Measurements from ENCODE around the gene GPR18. TPM values are rescaled to one million over a fixed set of nuclear protein-coding genes. Genes with fewer than 3 reads are reported as not detected.

GPR18 gene
- total RNA-seq, 1 donor from 2014 or later, result not detected

DNA sequence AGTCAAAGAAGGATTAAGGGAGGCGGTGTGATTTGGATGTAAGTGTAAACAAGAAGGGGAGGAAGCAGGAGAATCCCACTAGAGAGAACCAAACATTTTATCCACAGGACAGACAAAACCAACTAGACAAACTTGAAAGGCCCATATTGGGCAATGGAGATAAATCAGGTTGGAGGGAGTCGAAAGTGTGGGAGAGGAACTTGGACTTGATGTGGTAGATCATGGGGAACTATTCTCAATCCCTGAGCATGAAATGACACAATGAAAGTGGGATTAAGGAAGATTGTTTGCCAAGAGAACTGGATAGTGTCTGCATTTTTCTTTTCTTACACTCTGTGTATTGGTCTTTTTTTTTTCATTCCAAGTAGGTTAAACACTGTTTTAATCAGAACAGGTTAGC is 31.1 kb upstream of the GPR18 start:
- DNase-seq (ENCODE audit: low spot score), result no peak
- H3K4me1 ChIP-seq, result no peaks in the 10 kb centered on the region
- peaks cover 2% of the 10 kb centered on the region for H3K36me3 Mint-ChIP-seq
- peaks cover 2% of the 10 kb centered on the region for H3K27me3 Mint-ChIP-seq (ENCODE audit: insufficient read depth, low read depth)
- no peak overlapping the region for H3K4me3 Mint-ChIP-seq
- TF ChIP-seq, protein P1, sequence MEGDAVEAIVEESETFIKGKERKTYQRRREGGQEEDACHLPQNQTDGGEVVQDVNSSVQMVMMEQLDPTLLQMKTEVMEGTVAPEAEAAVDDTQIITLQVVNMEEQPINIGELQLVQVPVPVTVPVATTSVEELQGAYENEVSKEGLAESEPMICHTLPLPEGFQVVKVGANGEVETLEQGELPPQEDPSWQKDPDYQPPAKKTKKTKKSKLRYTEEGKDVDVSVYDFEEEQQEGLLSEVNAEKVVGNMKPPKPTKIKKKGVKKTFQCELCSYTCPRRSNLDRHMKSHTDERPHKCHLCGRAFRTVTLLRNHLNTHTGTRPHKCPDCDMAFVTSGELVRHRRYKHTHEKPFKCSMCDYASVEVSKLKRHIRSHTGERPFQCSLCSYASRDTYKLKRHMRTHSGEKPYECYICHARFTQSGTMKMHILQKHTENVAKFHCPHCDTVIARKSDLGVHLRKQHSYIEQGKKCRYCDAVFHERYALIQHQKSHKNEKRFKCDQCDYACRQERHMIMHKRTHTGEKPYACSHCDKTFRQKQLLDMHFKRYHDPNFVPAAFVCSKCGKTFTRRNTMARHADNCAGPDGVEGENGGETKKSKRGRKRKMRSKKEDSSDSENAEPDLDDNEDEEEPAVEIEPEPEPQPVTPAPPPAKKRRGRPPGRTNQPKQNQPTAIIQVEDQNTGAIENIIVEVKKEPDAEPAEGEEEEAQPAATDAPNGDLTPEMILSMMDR (IDR thresholded peaks at IDR 0.05), result no peak
- TF ChIP-seq EZH2phosphoT487 (IDR thresholded peaks at IDR 0.05), result no peak
- TF ChIP-seq EZH2 (IDR thresholded peaks at IDR 0.05), result no peak
- H3K27ac Mint-ChIP-seq, result no peak overlapping the region
- no peaks in the 10 kb centered on the region for H3K36me3 ChIP-seq
- H3K9me3 ChIP-seq (ENCODE audit: low read depth), result no peaks in the 10 kb centered on the region
- H3K27ac ChIP-seq, result no peak overlapping the region
- no peaks in the 10 kb centered on the region for H3K27me3 ChIP-seq
- H3K4me1 Mint-ChIP-seq, result no peaks in the 10 kb centered on the region
- H3K9ac ChIP-seq, result no peak overlapping the region
- H3K4me3 ChIP-seq, result no peak overlapping the region
- H3K79me2 ChIP-seq (ENCODE audit: low read depth), result no peaks in the 10 kb centered on the region
- no peaks in the 10 kb centered on the region for H3F3A ChIP-seq (ENCODE audit: low read depth)
- H2AFZ ChIP-seq (replicated peaks), result no peak overlapping the region
- H3K9me3 Mint-ChIP-seq, result no peaks in the 10 kb centered on the region
- no peak overlapping the region for H3K4me2 ChIP-seq
- H4K20me1 ChIP-seq (ENCODE audit: low read depth), result peaks cover 9% of the 10 kb centered on the region

DNA sequence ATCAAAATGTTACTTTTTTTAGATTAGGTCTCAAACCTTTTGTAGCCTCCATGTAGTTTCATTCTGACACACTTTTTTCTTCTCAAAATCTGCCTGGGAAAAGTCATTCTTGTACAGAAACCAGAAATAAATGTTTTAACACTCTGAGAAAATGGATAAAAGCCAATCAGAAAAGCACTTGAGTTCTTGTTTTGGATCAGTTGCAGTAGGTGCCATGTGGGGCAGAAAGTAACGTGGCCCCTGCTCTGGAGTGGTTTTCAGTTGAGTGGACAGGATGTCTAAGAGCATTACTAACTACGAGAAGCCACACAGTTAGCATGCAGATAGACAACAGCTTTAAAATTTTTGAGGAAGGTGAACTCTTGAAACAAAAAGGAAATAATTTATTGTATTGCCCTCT is 29.9 kb upstream of the GPR18 start:
- no peaks in the 10 kb centered on the region for H3K79me2 ChIP-seq (ENCODE audit: low read depth)
- H4K20me1 ChIP-seq (ENCODE audit: low read depth), result peaks cover 9% of the 10 kb centered on the region
- Mint-ChIP-seq H3K27me3 (ENCODE audit: insufficient read depth, low read depth) (peaks cover 2% of the 10 kb centered on the region), H3K4me3 (no peak overlapping the region), H3K27ac (no peak overlapping the region), H3K36me3 (peaks cover 2% of the 10 kb centered on the region), H3K4me1 (no peaks in the 10 kb centered on the region), H3K9me3 (no peaks in the 10 kb centered on the region)
- TF ChIP-seq, protein P1 (IDR thresholded peaks at IDR 0.05), result no peak
- no peak for TF ChIP-seq EZH2 (IDR thresholded peaks at IDR 0.05)
- no peak for TF ChIP-seq EZH2phosphoT487 (IDR thresholded peaks at IDR 0.05)
- no peaks in the 10 kb centered on the region for H3K4me1 ChIP-seq
- no peak overlapping the region for H2AFZ ChIP-seq (replicated peaks)
- no peaks in the 10 kb centered on the region for H3K36me3 ChIP-seq
- H3K27me3 ChIP-seq, result no peaks in the 10 kb centered on the region
- no peak overlapping the region for H3K4me3 ChIP-seq
- no peaks in the 10 kb centered on the region for H3F3A ChIP-seq (ENCODE audit: low read depth)
- no peaks in the 10 kb centered on the region for H3K9me3 ChIP-seq (ENCODE audit: low read depth)
- DNase-seq (ENCODE audit: low spot score), result no peak
- no peak overlapping the region for H3K4me2 ChIP-seq
- no peak overlapping the region for H3K9ac ChIP-seq
- no peak overlapping the region for H3K27ac ChIP-seq

DNA sequence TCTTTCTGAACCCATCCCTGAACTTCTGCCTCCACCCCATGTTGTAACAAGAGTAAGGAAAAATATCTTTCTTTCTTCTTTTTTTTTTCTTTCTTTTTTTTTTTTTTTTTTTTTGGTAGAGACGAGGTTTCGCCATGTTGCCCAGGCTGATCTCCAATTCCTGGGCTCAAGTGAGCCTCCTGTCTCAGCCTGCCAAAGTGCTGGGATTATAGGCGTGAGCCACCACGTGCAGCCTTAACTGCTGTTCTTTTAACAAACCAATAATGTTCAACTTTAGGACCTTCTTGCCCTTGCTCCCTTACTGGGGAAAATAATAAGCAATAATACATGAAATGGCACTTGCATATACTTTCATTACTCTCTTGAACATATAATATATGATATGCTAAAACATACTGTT is 29.4 kb upstream of the GPR18 start:
- peaks cover 2% of the 10 kb centered on the region for H3K27me3 Mint-ChIP-seq (ENCODE audit: insufficient read depth, low read depth)
- H3K36me3 Mint-ChIP-seq, result peaks cover 2% of the 10 kb centered on the region
- no peak overlapping the region for H3K4me3 Mint-ChIP-seq
- H3K36me3 ChIP-seq, result no peaks in the 10 kb centered on the region
- no peak overlapping the region for H3K4me3 ChIP-seq
- peaks cover 9% of the 10 kb centered on the region for H4K20me1 ChIP-seq (ENCODE audit: low read depth)
- H3K4me1 Mint-ChIP-seq, result no peaks in the 10 kb centered on the region
- TF ChIP-seq EZH2phosphoT487 (IDR thresholded peaks at IDR 0.05) (no peak), EZH2 (IDR thresholded peaks at IDR 0.05) (no peak)
- TF ChIP-seq, protein P1 (IDR thresholded peaks at IDR 0.05), result no peak
- H3K4me2 ChIP-seq, result no peak overlapping the region
- H3K27me3 ChIP-seq, result no peaks in the 10 kb centered on the region
- H3K9me3 Mint-ChIP-seq, result no peaks in the 10 kb centered on the region
- H3K27ac ChIP-seq, result no peak overlapping the region
- DNase-seq (ENCODE audit: low spot score), result no peak
- H3K9ac ChIP-seq, result no peak overlapping the region
- no peaks in the 10 kb centered on the region for H3K4me1 ChIP-seq
- no peaks in the 10 kb centered on the region for H3F3A ChIP-seq (ENCODE audit: low read depth)
- no peaks in the 10 kb centered on the region for H3K9me3 ChIP-seq (ENCODE audit: low read depth)
- no peak overlapping the region for H3K27ac Mint-ChIP-seq
- no peaks in the 10 kb centered on the region for H3K79me2 ChIP-seq (ENCODE audit: low read depth)
- no peak overlapping the region for H2AFZ ChIP-seq (replicated peaks)

All from neural progenitor cell (in vitro differentiated cells).